AG04449 (cell line): ENCODE data around the gene TMEM229A.
"Not testable (repeated sequence)": the region's sequence is repeated elsewhere in the genome, so short reads cannot be mapped to it uniquely, and the experiment has no call there.

Source experiments
- CTCF ChIA-PET: fragments of 350-600 bp; formaldehyde crosslinking; extraction: SDS; loops from one replicate; lab custom pipeline; 2021; ENCODE audit warnings: antibody characterized with exemption; lab: Yijun Ruan, JAX
- POLR2A ChIA-PET: fragments of 400-600, 350-600 bp; formaldehyde crosslinking; extraction: SDS; loops from one replicate; lab custom pipeline; 2020; ENCODE audit warnings: antibody characterized with exemption, inconsistent platforms; lab: Yijun Ruan, JAX
- DNase-seq: peaks from one replicate; pipeline ENCODE4 v3.0.0-alpha.2; 2010; ENCODE audit warnings: low read depth, low spot score
- H3K4me3 ChIP-seq: 2 replicates; pipeline ENCODE4 v1.5.1; 2011; ENCODE audit warnings: low read depth, mild to moderate bottlenecking, control low read depth, low read length
- CTCF ChIP-seq: IDR thresholded peaks from one replicate; pipeline ENCODE4 v1.5.1; 2011; ENCODE audit warnings: mild to moderate bottlenecking, moderate library complexity, low read length, control low read depth, inconsistent platforms; ENCODE audit not compliant: insufficient read depth; ENCODE audit errors: missing control alignments

TMEM229A gene

GRCh38 chr7:124057872-124058271, 25.0 kb upstream of the TMEM229A start:
- no peak for DNase-seq
- TF ChIP-seq CTCF: no peak
- CTCF ChIA-PET: no interaction called here
- no peak overlapping the region for H3K4me3 ChIP-seq
- POLR2A ChIA-PET: no interaction called here

GRCh38 chr7:124056234-124056633, 23.4 kb upstream of the TMEM229A start:
- no peak for TF ChIP-seq CTCF
- no peak for DNase-seq
- POLR2A ChIA-PET: no interaction called here
- CTCF ChIA-PET: no interaction called here
- H3K4me3 ChIP-seq: no peak overlapping the region

GRCh38 chr7:124051681-124052377, 19.0 kb upstream of the TMEM229A start:
- no peak for DNase-seq
- H3K4me3 ChIP-seq: no peak overlapping the region
- POLR2A ChIA-PET: no interaction called here
- CTCF ChIA-PET: no interaction called here
- no peak for TF ChIP-seq CTCF

GRCh38 chr7:124042826-124043225, 10.0 kb upstream of the TMEM229A start:
- CTCF ChIA-PET: no interaction called here
- POLR2A ChIA-PET: no interaction called here
- no peak for TF ChIP-seq CTCF
- H3K4me3 ChIP-seq: no peak overlapping the region
- no peak for DNase-seq

- ChIA-PET POLR2A (no interaction called here), CTCF (no interaction called here)
- no peak for TF ChIP-seq CTCF
- no peak overlapping the region for H3K4me3 ChIP-seq
- DNase-seq: no peak
Observed at GRCh38 chr7:124041439-124041838, 8.6 kb upstream of the TMEM229A start.

GRCh38 chr7:124037902-124038301, 5.0 kb upstream of the TMEM229A start:
- CTCF ChIA-PET: not testable (repeated sequence)

GRCh38 chr7:124035706-124036105, 2.8 kb upstream of the TMEM229A start:
- ChIA-PET POLR2A (no interaction called here), CTCF (no interaction called here)
- DNase-seq: no peak
- H3K4me3 ChIP-seq: no peak overlapping the region
- TF ChIP-seq CTCF: no peak

More at GRCh38 chr7:124037902-124038301, 5.0 kb upstream of the TMEM229A start:
- H3K4me3 ChIP-seq, DNase-seq, POLR2A ChIA-PET: not testable (repeated sequence)
